Spleen (tissue), 7 donors: Measurements from ENCODE around the gene NARS2.

ENCODE experiments used
- POLR2A ChIP-seq, 3 donors: fragments of 450-650 bp; IDR thresholded peaks; one replicate each; pipeline ENCODE4 v1.5.1; 2017; ENCODE audit warnings: antibody characterized with exemption in 3 of 3, mild to moderate bottlenecking in 1 of 3
- TF ChIP-seq, protein P1 (sequence below), 11 experiments: fragments of 200-600 bp in 7 of 11; fragments of 450-650 bp in 4 of 11; sonication (generic) in 4 of 11; IDR thresholded peaks in 8 of 11; conservative IDR thresholded peaks in 3 of 11; 1 replicate in 7 of 11; 2 replicates in 4 of 11; pipeline versions ENCODE4 v1.4.0 to v1.8.0; 2016 to 2021; ENCODE audit warnings: antibody characterized with exemption in 11 of 11, inconsistent platforms in 4 of 11, mild to moderate bottlenecking in 1 of 11
- donor health status: DM: no; HTN: no; CAD: no; lungs with moderate emphysema.
- donor health status: DM: no; HTN: no; CAD: no.
- donor health status: DM: no; HTN: no; CAD: no.

DNA sequence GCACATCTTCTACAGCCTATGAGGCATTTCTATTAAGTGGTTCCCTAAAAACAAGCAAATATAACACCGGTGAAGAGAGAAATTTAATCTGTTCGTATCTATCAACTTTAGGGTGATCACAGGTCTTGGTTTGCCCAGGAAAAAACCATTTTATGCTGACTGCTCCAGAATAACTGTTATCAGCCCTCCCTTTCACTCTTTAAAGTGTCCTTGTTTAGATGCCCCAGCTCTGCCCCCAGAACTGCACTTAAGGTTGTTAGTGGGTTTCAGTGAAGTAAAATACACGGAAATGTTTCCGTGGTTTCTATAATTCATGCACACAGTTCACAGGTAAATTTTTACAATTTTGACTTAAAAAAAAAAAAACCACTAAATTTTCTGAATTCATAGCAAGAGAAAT lies 70.0 kb downstream of the NARS2 start:
- no peak for TF ChIP-seq POLR2A (IDR thresholded peaks at IDR 0.05)
- TF ChIP-seq, protein P1, sequence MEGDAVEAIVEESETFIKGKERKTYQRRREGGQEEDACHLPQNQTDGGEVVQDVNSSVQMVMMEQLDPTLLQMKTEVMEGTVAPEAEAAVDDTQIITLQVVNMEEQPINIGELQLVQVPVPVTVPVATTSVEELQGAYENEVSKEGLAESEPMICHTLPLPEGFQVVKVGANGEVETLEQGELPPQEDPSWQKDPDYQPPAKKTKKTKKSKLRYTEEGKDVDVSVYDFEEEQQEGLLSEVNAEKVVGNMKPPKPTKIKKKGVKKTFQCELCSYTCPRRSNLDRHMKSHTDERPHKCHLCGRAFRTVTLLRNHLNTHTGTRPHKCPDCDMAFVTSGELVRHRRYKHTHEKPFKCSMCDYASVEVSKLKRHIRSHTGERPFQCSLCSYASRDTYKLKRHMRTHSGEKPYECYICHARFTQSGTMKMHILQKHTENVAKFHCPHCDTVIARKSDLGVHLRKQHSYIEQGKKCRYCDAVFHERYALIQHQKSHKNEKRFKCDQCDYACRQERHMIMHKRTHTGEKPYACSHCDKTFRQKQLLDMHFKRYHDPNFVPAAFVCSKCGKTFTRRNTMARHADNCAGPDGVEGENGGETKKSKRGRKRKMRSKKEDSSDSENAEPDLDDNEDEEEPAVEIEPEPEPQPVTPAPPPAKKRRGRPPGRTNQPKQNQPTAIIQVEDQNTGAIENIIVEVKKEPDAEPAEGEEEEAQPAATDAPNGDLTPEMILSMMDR (IDR thresholded peaks at IDR 0.05 in 8 of 11, conservative IDR thresholded peaks at IDR 0.05 in 3 of 11): no peak
